GM06990 (cell line): ENCODE measurements around the gene ERFE.

Source experiments
- DNase-seq: peaks from one replicate; pipeline ENCODE4 v3.0.0-alpha.2; 2011; ENCODE audit not compliant: insufficient read length; ENCODE audit errors: extremely low read depth
- H3K27me3 ChIP-seq: replicated peaks from 2 replicates; pipeline ENCODE4 v1.6.0; 2011; ENCODE audit warnings: low read length; ENCODE audit not compliant: control insufficient read depth, insufficient read depth
- H3K36me3 ChIP-seq: 2 replicates; pipeline ENCODE4 v1.5.1; 2011; ENCODE audit warnings: low read length; ENCODE audit not compliant: control insufficient read depth, insufficient read depth
- H3K4me3 ChIP-seq: replicated peaks from 2 replicates; pipeline ENCODE4 v1.5.1; 2011; ENCODE audit warnings: low read depth, mild to moderate bottlenecking, control low read depth, low read length
- CTCF ChIP-seq: IDR thresholded peaks from 2 replicates; pipeline ENCODE4 v1.5.1; 2011; ENCODE audit warnings: low read length, control low read depth, mild to moderate bottlenecking, inconsistent platforms; ENCODE audit not compliant: insufficient read depth, poor library complexity, severe bottlenecking

ERFE gene

DNA sequence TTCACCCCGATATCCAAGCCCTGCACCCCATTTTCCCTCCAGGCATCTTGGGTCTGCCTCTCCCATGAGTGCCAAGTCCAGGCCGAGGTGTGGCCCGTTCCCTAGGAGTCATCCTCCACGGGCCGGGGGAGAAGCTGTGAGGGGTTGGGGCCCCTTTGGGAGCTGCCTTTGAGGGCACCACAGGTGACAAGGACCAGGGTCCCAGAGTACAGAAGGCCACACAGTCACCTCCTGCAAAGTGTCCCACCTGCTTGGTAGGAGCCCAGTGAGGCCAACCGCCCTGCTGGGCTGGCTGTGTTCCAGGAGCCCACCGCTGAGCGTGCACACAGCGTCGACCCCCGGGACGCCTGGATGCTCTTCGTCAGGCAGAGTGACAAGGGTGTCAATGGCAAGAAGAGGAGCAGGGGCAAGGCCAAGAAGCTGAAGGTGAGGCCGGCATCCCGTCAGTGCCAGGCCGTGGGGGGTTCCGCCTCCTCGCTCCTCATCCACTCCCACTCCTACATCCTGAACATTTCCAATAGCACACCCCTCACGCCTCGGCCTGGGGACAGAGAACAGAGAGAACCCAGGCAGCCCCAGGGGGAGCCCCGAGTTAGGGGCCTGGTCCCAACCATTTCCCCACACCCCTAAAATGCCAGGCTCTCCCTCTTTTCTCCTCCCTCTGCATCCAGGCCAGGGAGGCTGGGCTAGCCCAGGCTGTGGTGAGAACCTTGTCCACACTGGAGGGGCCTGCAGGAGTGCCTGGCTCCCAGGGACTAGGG is 2.7 kb downstream of the ERFE start:
- H3K36me3 ChIP-seq: no peaks in the 10 kb centered on the region; the same call in none of the 2 replicates
- no peak overlapping the region for H3K4me3 ChIP-seq
- no peak for DNase-seq
- H3K27me3 ChIP-seq: no peaks in the 10 kb centered on the region
- no peak for TF ChIP-seq CTCF

DNA sequence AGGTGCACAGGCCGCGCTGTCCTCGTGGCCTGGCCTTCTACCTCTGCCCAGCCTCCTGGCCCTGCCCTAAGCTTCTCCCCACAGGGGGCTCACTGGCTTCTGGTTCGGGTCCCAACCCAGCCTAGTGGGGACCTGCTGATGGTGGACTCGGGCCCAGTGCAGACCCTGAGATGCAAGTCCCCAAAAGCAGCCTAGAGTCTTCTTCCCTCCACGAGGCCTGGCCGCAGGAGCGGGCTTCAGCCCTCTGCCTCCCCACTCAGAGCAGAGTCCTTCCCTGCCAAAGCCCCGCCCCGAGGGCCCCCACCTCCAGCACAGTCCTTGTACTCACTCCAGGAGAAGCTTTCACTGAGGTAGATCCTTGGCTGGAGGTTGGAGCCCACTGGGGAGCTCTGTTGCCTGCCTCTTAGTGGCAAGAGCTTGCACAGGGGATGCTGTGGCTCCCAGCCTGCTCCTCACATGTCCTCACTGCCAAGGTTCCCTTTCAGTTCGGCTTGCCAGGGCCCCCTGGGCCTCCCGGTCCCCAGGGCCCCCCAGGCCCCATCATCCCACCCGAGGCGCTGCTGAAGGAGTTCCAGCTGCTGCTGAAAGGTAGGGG is 3.6 kb downstream of the ERFE start:
- H3K4me3 ChIP-seq: no peak overlapping the region
- no peaks in the 10 kb centered on the region for H3K27me3 ChIP-seq
- no peak for DNase-seq
- no peak for TF ChIP-seq CTCF
- H3K36me3 ChIP-seq: peaks cover 1% of the 10 kb centered on the region

GRCh38 chr2:238162846-238163441 is 4.2 kb downstream of the ERFE start:
- H3K27me3 ChIP-seq: no peaks in the 10 kb centered on the region
- DNase-seq: no peak
- H3K36me3 ChIP-seq: peaks cover 6% of the 10 kb centered on the region
- H3K4me3 ChIP-seq: no peak overlapping the region
- TF ChIP-seq CTCF: no peak

GRCh38 chr2:238163481-238164198 is 4.9 kb downstream of the ERFE start:
- TF ChIP-seq CTCF: no peak
- Histone ChIP-seq H3K36me3 (peaks cover 8% of the 10 kb centered on the region), H3K27me3 (no peaks in the 10 kb centered on the region), H3K4me3 (no peak overlapping the region)
- no peak for DNase-seq

DNA sequence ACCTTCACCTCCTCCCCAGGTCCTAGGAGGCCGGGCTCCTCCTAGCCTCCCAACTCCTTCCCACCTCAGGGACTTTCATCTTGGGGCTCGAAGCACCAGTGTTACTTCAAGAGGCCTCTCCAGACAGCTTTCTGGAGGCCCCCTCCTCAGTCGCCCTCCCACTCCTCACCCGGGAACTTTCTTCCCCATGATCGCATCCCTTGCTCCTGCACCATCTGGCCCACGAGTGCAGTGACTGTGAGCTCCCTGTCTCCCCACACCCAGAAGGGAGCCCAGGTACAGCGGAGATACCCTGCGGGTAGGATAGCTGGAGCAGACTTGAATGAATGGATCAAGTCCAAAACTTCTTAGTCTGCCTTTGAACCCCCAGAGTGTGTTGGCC is 6.1 kb downstream of the ERFE start:
- Histone ChIP-seq H3K36me3 (peaks cover 16% of the 10 kb centered on the region), H3K27me3 (no peaks in the 10 kb centered on the region), H3K4me3 (no peak overlapping the region)
- DNase-seq: no peak
- no peak for TF ChIP-seq CTCF
